ENCODE data around the gene CDH11. TPM values are rescaled to one million over a fixed set of nuclear protein-coding genes. Genes with fewer than 3 reads are reported as not detected.

The CDH11 gene
- total and polyA plus RNA-seq, 2 donors (not counting 1 experiment from before 2014, with no cell fraction given): not detected

DNA sequence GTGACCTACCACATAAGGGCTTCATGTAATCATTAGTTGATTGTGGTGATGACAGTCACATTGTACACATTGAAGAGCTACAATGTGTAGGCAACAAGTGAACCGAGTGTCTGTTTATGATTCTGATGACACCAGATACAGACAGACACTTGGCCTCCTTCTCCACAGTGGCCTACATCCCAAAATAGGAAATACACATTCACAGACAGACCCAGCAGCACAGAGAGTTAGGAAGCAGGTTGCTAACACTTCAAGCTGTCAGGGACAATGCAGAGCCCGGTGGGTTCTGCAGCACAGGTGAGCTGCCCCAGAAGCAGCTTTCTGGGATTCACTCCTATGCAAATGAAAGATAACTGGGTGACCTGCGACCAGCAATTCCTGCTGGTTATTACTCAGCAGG is 72.2 kb downstream of the CDH11 start:
- DNase-seq: no peak
- no peak for ATAC-seq (ENCODE audit: low read depth)
- no peaks in the 10 kb centered on the region for H3K4me1 Mint-ChIP-seq

DNA sequence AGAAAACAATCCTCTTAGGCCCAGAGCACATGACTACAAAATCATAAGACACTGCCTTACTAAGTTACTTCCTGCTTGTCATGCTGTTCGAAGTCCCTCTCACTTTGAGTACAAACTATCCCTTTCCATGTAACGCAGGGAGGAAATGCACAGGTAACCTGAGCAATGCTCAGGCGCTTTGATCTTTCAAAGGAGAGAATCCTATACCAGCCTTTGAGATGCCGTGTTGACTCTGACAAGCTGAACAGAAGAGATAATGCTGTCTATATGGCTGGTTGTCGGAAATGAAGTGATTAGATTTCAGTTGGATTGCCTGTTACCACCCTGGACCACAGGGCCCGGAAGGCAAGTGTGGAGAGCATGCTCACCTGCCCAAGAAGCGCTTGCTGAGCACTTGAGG is 75.9 kb downstream of the CDH11 start:
- intact Hi-C loops (cut with micrococcal nuclease): no loop called here
- DNase-seq (no peak), ATAC-seq (ENCODE audit: low read depth) (no peak)
- H3K36me3 ChIP-seq (replicated peaks in 1 of 2; ENCODE audit: control extremely low read depth in 1 of 2, control insufficient read depth in 1 of 2, extremely low read depth in 1 of 2, insufficient read depth in 2 of 2, low read length in 1 of 2): no peaks in the 10 kb centered on the region
- H2AFZ ChIP-seq (ENCODE audit: insufficient read depth, low read depth, low read length, poor library complexity, severe bottlenecking): no peak overlapping the region
- POLR2A ChIA-PET: no interaction called here
- H3K27me3 Mint-ChIP-seq: no peaks in the 10 kb centered on the region
- TF ChIP-seq EZH2 (IDR thresholded peaks at IDR 0.05; ENCODE audit: borderline replicate concordance, insufficient read depth, low read depth, low read length, poor library complexity, severe bottlenecking): no peak
- TF ChIP-seq, protein P1, sequence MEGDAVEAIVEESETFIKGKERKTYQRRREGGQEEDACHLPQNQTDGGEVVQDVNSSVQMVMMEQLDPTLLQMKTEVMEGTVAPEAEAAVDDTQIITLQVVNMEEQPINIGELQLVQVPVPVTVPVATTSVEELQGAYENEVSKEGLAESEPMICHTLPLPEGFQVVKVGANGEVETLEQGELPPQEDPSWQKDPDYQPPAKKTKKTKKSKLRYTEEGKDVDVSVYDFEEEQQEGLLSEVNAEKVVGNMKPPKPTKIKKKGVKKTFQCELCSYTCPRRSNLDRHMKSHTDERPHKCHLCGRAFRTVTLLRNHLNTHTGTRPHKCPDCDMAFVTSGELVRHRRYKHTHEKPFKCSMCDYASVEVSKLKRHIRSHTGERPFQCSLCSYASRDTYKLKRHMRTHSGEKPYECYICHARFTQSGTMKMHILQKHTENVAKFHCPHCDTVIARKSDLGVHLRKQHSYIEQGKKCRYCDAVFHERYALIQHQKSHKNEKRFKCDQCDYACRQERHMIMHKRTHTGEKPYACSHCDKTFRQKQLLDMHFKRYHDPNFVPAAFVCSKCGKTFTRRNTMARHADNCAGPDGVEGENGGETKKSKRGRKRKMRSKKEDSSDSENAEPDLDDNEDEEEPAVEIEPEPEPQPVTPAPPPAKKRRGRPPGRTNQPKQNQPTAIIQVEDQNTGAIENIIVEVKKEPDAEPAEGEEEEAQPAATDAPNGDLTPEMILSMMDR (IDR thresholded peaks at IDR 0.05): no peak
- peaks cover 0 to 5% (median 0%) of the 10 kb centered on the region in 3 donors for H3K9me3 ChIP-seq (ENCODE audit: control extremely low read depth in 1 of 3, control insufficient read depth in 2 of 3, insufficient read depth in 1 of 3, low read length in 2 of 3)
- no peak overlapping the region for H3K4me2 ChIP-seq (replicated peaks; ENCODE audit: low read depth, low read length, poor library complexity, severe bottlenecking)
- H3K9me3 Mint-ChIP-seq (ENCODE audit: insufficient read depth): no peaks in the 10 kb centered on the region
- no peaks in the 10 kb centered on the region for H3K4me1 Mint-ChIP-seq
- no peak overlapping the region for H3K4me3 Mint-ChIP-seq
- H4K20me1 ChIP-seq (ENCODE audit: control insufficient read depth, insufficient read depth, low read length, poor library complexity, severe bottlenecking): no peaks in the 10 kb centered on the region
- peaks cover 0 to 2% (median 0%) of the 10 kb centered on the region in 4 experiments for H3K27me3 ChIP-seq (replicated peaks in 1 of 4; ENCODE audit: control extremely low read depth in 1 of 4, control insufficient read depth in 3 of 4, insufficient read depth in 4 of 4, low read length in 3 of 4)
- H3K4me3 ChIP-seq (ENCODE audit: control extremely low read depth in 1 of 5, extremely low read depth in 1 of 5, insufficient read depth in 1 of 5, low read depth in 2 of 5, low read length in 4 of 5): no peak overlapping the region
- no peak overlapping the region for H3K9ac ChIP-seq (ENCODE audit: low read length)
- no peaks in the 10 kb centered on the region for H3K4me1 ChIP-seq (ENCODE audit: control insufficient read depth in 2 of 2, insufficient read depth in 2 of 2, low read length in 2 of 2)
- H3K27ac ChIP-seq (ENCODE audit: low read length in 2 of 2): no peak overlapping the region
- no peaks in the 10 kb centered on the region for H3K79me2 ChIP-seq (ENCODE audit: control insufficient read depth, insufficient read depth, low read length)
- WGBS (ENCODE audit: insufficient coverage): 84% methylated on average over 7 of the region's 7 CpGs
- H3K27ac Mint-ChIP-seq: no peak overlapping the region
- CTCF ChIA-PET: no interaction called here

More for the DNA sequence above, 72.2 kb downstream of the CDH11 start:
- no peaks in the 10 kb centered on the region for H3K4me1 ChIP-seq (ENCODE audit: control insufficient read depth in 2 of 2, insufficient read depth in 2 of 2, low read length in 2 of 2)
- no peak overlapping the region for H3K4me3 ChIP-seq (ENCODE audit: control extremely low read depth in 1 of 5, extremely low read depth in 1 of 5, insufficient read depth in 1 of 5, low read depth in 2 of 5, low read length in 4 of 5)
- POLR2A ChIA-PET: no interaction called here
- H3K27me3 Mint-ChIP-seq: no peaks in the 10 kb centered on the region
- intact Hi-C loops (cut with micrococcal nuclease): no loop called here
- H3K4me2 ChIP-seq (replicated peaks; ENCODE audit: low read depth, low read length, poor library complexity, severe bottlenecking): no peak overlapping the region
- no peak overlapping the region for H2AFZ ChIP-seq (ENCODE audit: insufficient read depth, low read depth, low read length, poor library complexity, severe bottlenecking)
- TF ChIP-seq EZH2 (IDR thresholded peaks at IDR 0.05; ENCODE audit: borderline replicate concordance, insufficient read depth, low read depth, low read length, poor library complexity, severe bottlenecking): no peak
- TF ChIP-seq, protein P1 (IDR thresholded peaks at IDR 0.05): no peak
- 75% methylated on average over 3 of the region's 3 CpGs for WGBS (ENCODE audit: insufficient coverage)
- peaks cover 0 to 2% (median 0%) of the 10 kb centered on the region in 4 experiments for H3K27me3 ChIP-seq (replicated peaks in 1 of 4; ENCODE audit: control extremely low read depth in 1 of 4, control insufficient read depth in 3 of 4, insufficient read depth in 4 of 4, low read length in 3 of 4)
- no peaks in the 10 kb centered on the region for H3K79me2 ChIP-seq (ENCODE audit: control insufficient read depth, insufficient read depth, low read length)
- no peak overlapping the region for H3K27ac Mint-ChIP-seq
- no peak overlapping the region for H3K4me3 Mint-ChIP-seq
- no peak overlapping the region for H3K27ac ChIP-seq (ENCODE audit: low read length in 2 of 2)
- H4K20me1 ChIP-seq (ENCODE audit: control insufficient read depth, insufficient read depth, low read length, poor library complexity, severe bottlenecking): no peaks in the 10 kb centered on the region
- no peaks in the 10 kb centered on the region for H3K36me3 ChIP-seq (replicated peaks in 1 of 2; ENCODE audit: control extremely low read depth in 1 of 2, control insufficient read depth in 1 of 2, extremely low read depth in 1 of 2, insufficient read depth in 2 of 2, low read length in 1 of 2)
- CTCF ChIA-PET: no interaction called here
- no peaks in the 10 kb centered on the region for H3K9me3 Mint-ChIP-seq (ENCODE audit: insufficient read depth)
- peaks cover 0 to 2% (median 0%) of the 10 kb centered on the region in 3 donors for H3K9me3 ChIP-seq (ENCODE audit: control extremely low read depth in 1 of 3, control insufficient read depth in 2 of 3, insufficient read depth in 1 of 3, low read length in 2 of 3)
- no peak overlapping the region for H3K9ac ChIP-seq (ENCODE audit: low read length)

Measured in B cell (primary cell).